ENCODE measurements around the gene EPS15.
A peak's percentile ranks its signal among the peaks of the same experiment; 100 is the strongest.

Gene EPS15

GRCh38 chr1:51523931-51524330 lies 4.9 kb upstream of the EPS15 start:
- no peaks in the 10 kb centered on the region for H3K27me3 ChIP-seq
- no peaks in the 10 kb centered on the region for H3K36me3 ChIP-seq
- no peak overlapping the region for H3K27ac ChIP-seq
- H3K4me1 ChIP-seq, result no peaks in the 10 kb centered on the region
- H3K4me3 ChIP-seq, result no peak overlapping the region
- intact Hi-C loops (cut with DNase I; ENCODE audit: low total_unique reads), result loop anchor here (10.0 kb wide), 1 partner anchor 99 kb away; no protein-coding TSS in a partner anchor
- DNase-seq, result no peak
- no peaks in the 10 kb centered on the region for H3K9me3 ChIP-seq
- TF ChIP-seq CTCF (IDR thresholded peaks at IDR 0.05), result no peak

DNA sequence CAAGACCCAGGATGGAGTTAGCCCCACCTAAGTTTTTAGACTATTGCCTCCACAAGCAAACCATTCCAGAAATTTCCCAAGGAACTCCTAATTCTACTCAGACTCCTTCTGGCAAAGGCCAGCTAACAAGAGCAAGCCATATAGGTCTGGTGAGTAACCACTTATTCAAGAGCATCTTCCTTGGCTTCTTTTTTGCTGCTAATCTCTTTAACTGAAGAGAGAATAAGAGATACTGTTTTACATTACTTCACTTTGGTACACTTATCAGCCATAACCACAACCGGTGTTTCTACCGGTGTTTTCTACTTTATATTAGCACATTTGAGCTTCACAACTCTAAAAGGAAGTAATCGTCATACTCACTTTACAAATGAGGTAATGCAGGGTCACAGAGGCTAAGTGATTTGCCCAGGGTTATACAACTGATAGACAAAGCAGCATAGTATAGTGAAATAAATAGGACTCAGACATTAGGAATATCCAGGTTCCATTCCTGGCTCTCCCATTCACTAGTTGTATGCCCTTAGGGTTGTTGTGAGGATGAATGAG lies 1.7 kb upstream of the EPS15 start:
- Histone ChIP-seq H3K4me3 (no peak overlapping the region), H3K27me3 (no peaks in the 10 kb centered on the region), H3K4me1 (peaks cover 0 to 15% (median 5%) of the 10 kb centered on the region in 4 donors), H3K27ac (no peak overlapping the region), H3K36me3 (no peaks in the 10 kb centered on the region), H3K9me3 (no peaks in the 10 kb centered on the region)
- TF ChIP-seq CTCF (IDR thresholded peaks at IDR 0.05), result no peak
- DNase-seq, result no peak
- intact Hi-C loops (cut with DNase I; ENCODE audit: low total_unique reads), result loop anchor here (10.0 kb wide), 1 partner anchor 96 kb away; no protein-coding TSS in a partner anchor

- TF ChIP-seq CTCF (IDR thresholded peaks at IDR 0.05), result no peak
- Histone ChIP-seq H3K4me1 (peaks cover 0 to 22% (median 7%) of the 10 kb centered on the region in 4 donors), H3K27me3 (no peaks in the 10 kb centered on the region), H3K27ac (peak overlapping the region in 1 of 2 donors; percentile 1), H3K36me3 (no peaks in the 10 kb centered on the region), H3K4me3 (no peak overlapping the region), H3K9me3 (no peaks in the 10 kb centered on the region)
- no peak for DNase-seq
- intact Hi-C loops (cut with DNase I; ENCODE audit: low total_unique reads), result loop anchor here (10.0 kb wide), 1 partner anchor 95 kb away; no protein-coding TSS in a partner anchor
Measured at GRCh38 chr1:51519865-51520699, 1.0 kb upstream of the EPS15 start.

GRCh38 chr1:51518586-51519047 lies 449 bp downstream of the EPS15 start:
- peak; percentile 28 to 72 for DNase-seq
- TF ChIP-seq CTCF (IDR thresholded peaks at IDR 0.05), result no peak
- H3K36me3 ChIP-seq, result no peaks in the 10 kb centered on the region
- no peaks in the 10 kb centered on the region for H3K9me3 ChIP-seq
- H3K4me1 ChIP-seq, result peaks cover 0 to 36% (median 13%) of the 10 kb centered on the region in 4 donors
- intact Hi-C loops (cut with DNase I; ENCODE audit: low total_unique reads), result no loop called here
- peak overlapping the region; percentile 70 to 94 for H3K4me3 ChIP-seq
- H3K27ac ChIP-seq, result peak overlapping the region; percentile 92 to 97
- no peaks in the 10 kb centered on the region for H3K27me3 ChIP-seq

DNA sequence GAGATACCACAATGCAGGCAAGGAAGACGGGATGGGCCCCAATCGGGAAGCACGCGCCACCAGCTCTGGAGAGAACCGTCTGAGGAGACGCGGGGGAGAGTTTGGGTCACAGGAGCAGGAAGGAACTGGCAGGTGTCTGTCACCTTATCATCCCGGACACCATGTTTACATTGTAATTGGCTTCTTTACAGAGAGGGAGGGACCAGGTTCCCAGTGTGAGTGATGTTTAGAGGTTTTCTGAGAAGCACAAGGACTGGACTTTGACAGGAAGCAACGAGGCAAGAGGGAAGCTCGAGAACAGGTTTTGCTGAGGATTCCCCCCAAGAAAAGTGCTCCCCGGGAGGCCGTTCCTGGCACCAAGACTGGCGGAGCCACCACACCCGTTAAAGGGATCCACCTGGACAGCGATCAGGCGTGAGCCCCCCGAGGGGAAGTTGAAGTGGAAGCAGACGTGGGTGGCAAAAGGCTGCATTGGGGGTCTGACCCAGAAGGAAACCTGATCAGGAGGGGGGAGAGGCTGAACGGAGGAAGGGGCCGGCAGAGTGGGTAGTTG lies 957 bp downstream of the EPS15 start:
- H3K27ac ChIP-seq, result peak overlapping the region; percentile 92 to 97
- H3K36me3 ChIP-seq, result no peaks in the 10 kb centered on the region
- intact Hi-C loops (cut with DNase I; ENCODE audit: low total_unique reads), result no loop called here
- H3K4me3 ChIP-seq, result peak overlapping the region; percentile 70 to 94
- no peaks in the 10 kb centered on the region for H3K9me3 ChIP-seq
- no peaks in the 10 kb centered on the region for H3K27me3 ChIP-seq
- DNase-seq, result peak; percentile 51 to 71
- TF ChIP-seq CTCF (IDR thresholded peaks at IDR 0.05), result no peak
- peaks cover 0 to 41% (median 17%) of the 10 kb centered on the region in 4 donors for H3K4me1 ChIP-seq
